ENCODE results near the gene RRM2.

The RRM2 gene

GRCh38 chr2:10109311-10109710 is 13.2 kb upstream of the RRM2 start:
- H3K27me3 ChIP-seq (ENCODE audit: control insufficient read depth, insufficient read depth, low read length): no peaks in the 10 kb centered on the region
- DNase-seq (ENCODE audit: low read depth, low spot score): no peak
- no peaks in the 10 kb centered on the region for H3K36me3 ChIP-seq (ENCODE audit: control insufficient read depth, insufficient read depth, low read length)
- no peak overlapping the region for H3K27ac ChIP-seq (ENCODE audit: low read length)
- no peaks in the 10 kb centered on the region for H3K9me3 ChIP-seq (ENCODE audit: control insufficient read depth, insufficient read depth, low read length)
- no peak overlapping the region for H3K4me3 ChIP-seq (ENCODE audit: low read length)
- H3K4me1 ChIP-seq (ENCODE audit: control insufficient read depth, insufficient read depth, low read length): no peaks in the 10 kb centered on the region

- Histone ChIP-seq H3K27ac (ENCODE audit: low read length) (no peak overlapping the region), H3K4me3 (ENCODE audit: low read length) (no peak overlapping the region), H3K27me3 (ENCODE audit: control insufficient read depth, insufficient read depth, low read length) (no peaks in the 10 kb centered on the region), H3K9me3 (ENCODE audit: control insufficient read depth, insufficient read depth, low read length) (no peaks in the 10 kb centered on the region), H3K36me3 (ENCODE audit: control insufficient read depth, insufficient read depth, low read length) (no peaks in the 10 kb centered on the region), H3K4me1 (ENCODE audit: control insufficient read depth, insufficient read depth, low read length) (no peaks in the 10 kb centered on the region; the same call in 1 of the 2 replicates)
- DNase-seq (ENCODE audit: low read depth, low spot score): no peak
- WGBS (ENCODE audit: insufficient coverage, insufficient read length): no CpG with 5 or more reads among the region's 3 CpGs
These were observed 3.6 kb upstream of the RRM2 start for GRCh38 chr2:10119027-10119325.

- DNase-seq (ENCODE audit: low read depth, low spot score): no peak
- Histone ChIP-seq H3K27ac (ENCODE audit: low read length) (no peak overlapping the region), H3K36me3 (ENCODE audit: control insufficient read depth, insufficient read depth, low read length) (no peaks in the 10 kb centered on the region), H3K9me3 (ENCODE audit: control insufficient read depth, insufficient read depth, low read length) (no peaks in the 10 kb centered on the region), H3K4me1 (ENCODE audit: control insufficient read depth, insufficient read depth, low read length) (no peaks in the 10 kb centered on the region; the same call in 1 of the 2 replicates), H3K27me3 (ENCODE audit: control insufficient read depth, insufficient read depth, low read length) (no peaks in the 10 kb centered on the region), H3K4me3 (ENCODE audit: low read length) (no peak overlapping the region)
- no CpG with 5 or more reads among the region's 14 CpGs for WGBS (ENCODE audit: insufficient coverage, insufficient read length)
These were observed 2.9 kb upstream of the RRM2 start for GRCh38 chr2:10119601-10120157.

- Histone ChIP-seq H3K27ac (ENCODE audit: low read length) (no peak overlapping the region), H3K9me3 (ENCODE audit: control insufficient read depth, insufficient read depth, low read length) (no peaks in the 10 kb centered on the region), H3K36me3 (ENCODE audit: control insufficient read depth, insufficient read depth, low read length) (peaks cover 3% of the 10 kb centered on the region; the same call in 1 of the 2 replicates), H3K4me1 (ENCODE audit: control insufficient read depth, insufficient read depth, low read length) (no peaks in the 10 kb centered on the region; the same call in 1 of the 2 replicates), H3K27me3 (ENCODE audit: control insufficient read depth, insufficient read depth, low read length) (no peaks in the 10 kb centered on the region), H3K4me3 (ENCODE audit: low read length) (peak overlapping the region; percentile 33; the same call in 1 of the 2 replicates)
- WGBS (ENCODE audit: insufficient coverage, insufficient read length): no CpG with 5 or more reads among the region's 60 CpGs
- DNase-seq (ENCODE audit: low read depth, low spot score): peak; percentile 96
These were observed 2.2 kb upstream of the RRM2 start for GRCh38 chr2:10120158-10120876.

- no CpG with 5 or more reads among the region's 13 CpGs for WGBS (ENCODE audit: insufficient coverage, insufficient read length)
- Histone ChIP-seq H3K27ac (ENCODE audit: low read length) (no peak overlapping the region), H3K36me3 (ENCODE audit: control insufficient read depth, insufficient read depth, low read length) (peaks cover 8% of the 10 kb centered on the region; the same call in 1 of the 2 replicates), H3K4me3 (ENCODE audit: low read length) (peak overlapping the region; percentile 72; the same call in 1 of the 2 replicates), H3K9me3 (ENCODE audit: control insufficient read depth, insufficient read depth, low read length) (no peaks in the 10 kb centered on the region), H3K4me1 (ENCODE audit: control insufficient read depth, insufficient read depth, low read length) (no peaks in the 10 kb centered on the region; the same call in 1 of the 2 replicates), H3K27me3 (ENCODE audit: control insufficient read depth, insufficient read depth, low read length) (no peaks in the 10 kb centered on the region)
- no peak for DNase-seq (ENCODE audit: low read depth, low spot score)
These were observed 1.5 kb upstream of the RRM2 start for GRCh38 chr2:10120877-10121574.

- no CpG with 5 or more reads among the region's 18 CpGs for WGBS (ENCODE audit: insufficient coverage, insufficient read length)
- DNase-seq (ENCODE audit: low read depth, low spot score): no peak
- Histone ChIP-seq H3K27ac (ENCODE audit: low read length) (no peak overlapping the region), H3K27me3 (ENCODE audit: control insufficient read depth, insufficient read depth, low read length) (no peaks in the 10 kb centered on the region), H3K4me1 (ENCODE audit: control insufficient read depth, insufficient read depth, low read length) (no peaks in the 10 kb centered on the region; the same call in 1 of the 2 replicates), H3K9me3 (ENCODE audit: control insufficient read depth, insufficient read depth, low read length) (no peaks in the 10 kb centered on the region), H3K36me3 (ENCODE audit: control insufficient read depth, insufficient read depth, low read length) (peaks cover 22% of the 10 kb centered on the region; the same call in 1 of the 2 replicates), H3K4me3 (ENCODE audit: low read length) (peak overlapping the region; percentile 72)
These were observed 742 bp downstream of the RRM2 start for GRCh38 chr2:10123281-10123680.

- no peaks in the 10 kb centered on the region for H3K27me3 ChIP-seq (ENCODE audit: control insufficient read depth, insufficient read depth, low read length)
- WGBS (ENCODE audit: insufficient coverage, insufficient read length): no CpG with 5 or more reads among the region's 5 CpGs
- H3K36me3 ChIP-seq (ENCODE audit: control insufficient read depth, insufficient read depth, low read length): peaks cover 33% of the 10 kb centered on the region; the same call in 1 of the 2 replicates
- no peak overlapping the region for H3K4me3 ChIP-seq (ENCODE audit: low read length)
- H3K27ac ChIP-seq (ENCODE audit: low read length): no peak overlapping the region
- no peaks in the 10 kb centered on the region for H3K9me3 ChIP-seq (ENCODE audit: control insufficient read depth, insufficient read depth, low read length)
- DNase-seq (ENCODE audit: low read depth, low spot score): no peak
- no peaks in the 10 kb centered on the region; the same call in 1 of the 2 replicates for H3K4me1 ChIP-seq (ENCODE audit: control insufficient read depth, insufficient read depth, low read length)
These were observed 2.1 kb downstream of the RRM2 start for GRCh38 chr2:10124538-10125045.

GRCh38 chr2:10125842-10126631 is 3.5 kb downstream of the RRM2 start:
- H3K27ac ChIP-seq (ENCODE audit: low read length): no peak overlapping the region
- peaks cover 33% of the 10 kb centered on the region; the same call in 1 of the 2 replicates for H3K36me3 ChIP-seq (ENCODE audit: control insufficient read depth, insufficient read depth, low read length)

GRCh38 chr2:10126632-10127026 is 4.1 kb downstream of the RRM2 start:
- Histone ChIP-seq H3K4me1 (ENCODE audit: control insufficient read depth, insufficient read depth, low read length) (no peaks in the 10 kb centered on the region; the same call in 1 of the 2 replicates), H3K4me3 (ENCODE audit: low read length) (no peak overlapping the region)
- no CpG with 5 or more reads among the region's 5 CpGs for WGBS (ENCODE audit: insufficient coverage, insufficient read length)

More at GRCh38 chr2:10125842-10126631, 3.5 kb downstream of the RRM2 start:
- WGBS (ENCODE audit: insufficient coverage, insufficient read length): no CpG with 5 or more reads among the region's 6 CpGs
- no peak overlapping the region for H3K4me3 ChIP-seq (ENCODE audit: low read length)
- no peaks in the 10 kb centered on the region; the same call in 1 of the 2 replicates for H3K4me1 ChIP-seq (ENCODE audit: control insufficient read depth, insufficient read depth, low read length)
- DNase-seq (ENCODE audit: low read depth, low spot score): no peak
- H3K9me3 ChIP-seq (ENCODE audit: control insufficient read depth, insufficient read depth, low read length): no peaks in the 10 kb centered on the region
- no peaks in the 10 kb centered on the region for H3K27me3 ChIP-seq (ENCODE audit: control insufficient read depth, insufficient read depth, low read length)

GRCh38 chr2:10128420-10128819 is 5.9 kb downstream of the RRM2 start:
- H3K9me3 ChIP-seq (ENCODE audit: control insufficient read depth, insufficient read depth, low read length): no peaks in the 10 kb centered on the region
- peaks cover 36% of the 10 kb centered on the region; the same call in 1 of the 2 replicates for H3K36me3 ChIP-seq (ENCODE audit: control insufficient read depth, insufficient read depth, low read length)
- H3K27ac ChIP-seq (ENCODE audit: low read length): no peak overlapping the region
- no peaks in the 10 kb centered on the region for H3K27me3 ChIP-seq (ENCODE audit: control insufficient read depth, insufficient read depth, low read length)
- DNase-seq (ENCODE audit: low read depth, low spot score): no peak
- H3K4me3 ChIP-seq (ENCODE audit: low read length): no peak overlapping the region
- H3K4me1 ChIP-seq (ENCODE audit: control insufficient read depth, insufficient read depth, low read length): peaks cover 4% of the 10 kb centered on the region; the same call in 1 of the 2 replicates

More at GRCh38 chr2:10126632-10127026, 4.1 kb downstream of the RRM2 start:
- H3K36me3 ChIP-seq (ENCODE audit: control insufficient read depth, insufficient read depth, low read length): peaks cover 33% of the 10 kb centered on the region; the same call in 1 of the 2 replicates
- H3K27ac ChIP-seq (ENCODE audit: low read length): no peak overlapping the region
- no peaks in the 10 kb centered on the region for H3K9me3 ChIP-seq (ENCODE audit: control insufficient read depth, insufficient read depth, low read length)
- no peak for DNase-seq (ENCODE audit: low read depth, low spot score)
- no peaks in the 10 kb centered on the region for H3K27me3 ChIP-seq (ENCODE audit: control insufficient read depth, insufficient read depth, low read length)

All from iPS DF 6.9 (cell line).